ENCODE data around the gene ZEB2.

ZEB2 gene

DNA sequence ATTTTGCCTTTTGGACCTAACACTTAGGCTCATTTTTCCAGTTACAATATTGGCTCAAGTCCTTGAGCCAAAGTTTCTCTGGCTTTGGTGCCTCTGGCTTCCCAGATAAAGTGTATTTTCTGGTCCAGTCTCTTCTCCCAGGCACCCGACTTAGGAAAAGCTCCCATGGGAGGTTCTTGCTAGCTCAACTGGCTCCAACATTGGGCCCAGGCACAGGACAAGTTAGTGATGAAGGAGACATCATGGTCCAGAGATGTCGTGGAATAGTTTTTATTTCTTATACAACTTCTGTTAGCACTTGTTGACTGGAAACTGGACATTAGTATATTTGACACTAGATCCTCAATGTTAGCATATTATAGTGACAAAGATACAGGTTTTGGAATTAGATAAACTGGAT lies 8.2 kb upstream of the ZEB2 start:
- no peak for DNase-seq

DNA sequence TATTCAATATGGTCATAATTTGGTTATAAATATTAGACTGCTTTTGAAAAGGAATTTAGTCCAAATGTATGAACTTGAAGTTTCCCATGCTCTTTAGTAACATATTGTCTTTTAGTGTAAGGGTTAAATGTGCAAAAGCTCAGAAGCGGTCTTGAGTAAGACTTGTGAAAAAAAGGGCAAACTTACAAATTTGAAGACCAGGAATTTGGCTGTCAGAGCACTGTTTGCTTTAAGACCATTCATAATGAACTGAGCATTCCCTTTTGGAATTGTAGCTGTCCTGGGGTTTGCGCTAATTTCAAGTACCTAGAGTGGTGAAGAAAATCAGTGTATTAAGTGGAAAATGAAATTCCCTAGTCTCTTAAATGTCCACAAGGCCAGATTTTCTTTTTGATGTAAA lies 6.9 kb upstream of the ZEB2 start:
- DNase-seq, result no peak

DNA sequence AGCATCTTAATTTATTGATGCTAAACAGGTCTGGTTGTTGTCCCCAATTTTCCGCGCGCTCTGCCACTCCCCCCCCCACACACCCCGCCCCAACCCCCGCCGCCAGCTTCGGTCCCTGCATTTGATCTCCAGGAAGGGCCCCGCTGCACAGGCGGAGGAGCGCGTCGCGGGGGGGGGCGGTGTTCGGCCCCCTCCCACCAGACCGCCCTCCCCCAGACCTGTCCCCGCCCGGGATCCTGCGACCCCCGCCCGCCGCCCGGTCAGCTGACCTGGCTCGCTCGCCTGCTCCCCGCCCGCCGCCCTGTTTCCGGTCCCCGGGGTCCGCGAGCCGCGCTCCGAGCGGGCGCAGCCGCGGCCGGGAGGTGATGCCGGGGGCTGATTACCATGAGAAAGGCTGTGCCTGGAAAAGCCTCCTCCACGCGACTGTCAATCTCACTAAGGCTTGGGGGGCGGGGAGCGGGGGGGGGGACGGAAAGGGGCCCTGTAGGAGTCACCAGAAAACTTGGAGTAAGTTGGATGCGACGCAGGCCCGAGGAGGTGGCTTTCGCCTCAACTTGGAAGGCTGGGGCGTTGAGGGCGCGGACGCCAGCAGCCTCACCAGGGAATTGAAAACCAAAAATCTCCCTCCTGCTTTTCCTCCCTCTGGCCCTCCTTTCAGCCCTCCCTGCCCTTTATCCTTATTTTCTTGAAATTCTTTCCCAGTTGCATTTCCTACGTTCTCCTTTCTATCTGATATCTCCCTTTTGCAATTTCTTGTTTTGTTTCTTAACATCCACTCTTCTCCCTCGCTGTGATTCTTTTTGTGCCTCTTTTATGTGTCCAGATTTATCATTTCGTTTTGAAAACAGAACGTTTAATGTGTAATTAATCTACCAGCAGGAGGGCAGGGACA lies 4.4 kb upstream of the ZEB2 start:
- DNase-seq, result peak; percentile 54 to 86 (median 76)

DNA sequence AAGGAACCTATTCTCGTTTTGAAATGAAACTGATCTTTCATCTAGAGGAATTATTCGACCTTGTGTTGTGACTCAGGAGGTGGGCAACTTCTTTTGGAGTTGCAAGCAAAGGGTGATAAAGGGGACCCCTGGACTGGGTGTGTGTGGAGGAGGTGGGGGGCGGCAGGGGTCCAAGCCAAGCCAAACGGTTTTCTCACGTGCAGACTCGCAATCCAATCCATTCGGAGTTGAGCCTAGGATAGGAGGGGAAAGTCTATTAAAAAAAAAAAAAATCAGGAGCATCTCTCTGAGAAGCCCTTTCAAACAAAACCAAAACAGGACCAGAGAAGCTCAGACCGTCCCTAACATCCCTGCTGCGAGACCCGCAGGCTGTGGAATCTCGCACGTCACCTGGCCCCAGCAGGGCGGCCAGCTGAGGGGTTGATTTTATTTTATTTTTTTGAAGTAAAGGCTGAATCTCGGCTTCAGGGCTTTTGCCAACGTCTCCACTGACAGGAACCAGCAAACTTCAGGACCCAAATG lies 3.7 kb upstream of the ZEB2 start:
- no peak for DNase-seq

DNA sequence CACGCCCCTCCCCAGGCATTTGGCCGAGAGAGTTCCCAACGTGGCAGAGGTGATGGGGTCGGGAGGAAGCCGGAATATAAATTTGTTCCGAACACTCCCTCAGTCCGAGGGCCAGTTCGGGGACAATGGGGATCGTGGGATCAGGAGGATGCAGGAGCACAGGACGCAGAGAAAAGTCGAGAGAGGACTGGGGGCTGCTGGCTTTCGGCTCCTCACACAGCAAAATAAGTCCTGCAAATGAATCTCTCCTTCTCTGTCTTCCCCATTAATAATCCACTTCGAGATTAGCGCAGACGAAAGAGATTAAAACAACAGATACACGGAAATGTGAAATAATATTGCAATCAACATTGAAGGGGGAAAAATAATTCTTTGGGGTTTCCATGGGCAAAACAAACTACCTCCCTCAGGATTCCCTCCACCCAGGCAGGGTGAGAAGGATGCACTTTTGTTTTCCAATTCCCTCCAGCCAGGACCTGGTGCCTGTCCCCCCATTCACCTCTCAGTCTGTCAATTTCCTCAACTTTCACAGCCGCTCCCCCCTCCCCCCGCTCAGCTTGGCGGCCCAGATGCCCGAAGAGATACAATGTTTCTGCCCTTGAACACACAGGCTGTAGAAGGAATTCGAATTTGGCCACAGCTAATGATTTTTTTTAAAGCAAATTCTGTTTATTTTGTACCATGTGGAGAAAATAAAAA lies 3.1 kb upstream of the ZEB2 start:
- peak in 2 of 4 experiments; percentile 60 to 65 for DNase-seq

DNA sequence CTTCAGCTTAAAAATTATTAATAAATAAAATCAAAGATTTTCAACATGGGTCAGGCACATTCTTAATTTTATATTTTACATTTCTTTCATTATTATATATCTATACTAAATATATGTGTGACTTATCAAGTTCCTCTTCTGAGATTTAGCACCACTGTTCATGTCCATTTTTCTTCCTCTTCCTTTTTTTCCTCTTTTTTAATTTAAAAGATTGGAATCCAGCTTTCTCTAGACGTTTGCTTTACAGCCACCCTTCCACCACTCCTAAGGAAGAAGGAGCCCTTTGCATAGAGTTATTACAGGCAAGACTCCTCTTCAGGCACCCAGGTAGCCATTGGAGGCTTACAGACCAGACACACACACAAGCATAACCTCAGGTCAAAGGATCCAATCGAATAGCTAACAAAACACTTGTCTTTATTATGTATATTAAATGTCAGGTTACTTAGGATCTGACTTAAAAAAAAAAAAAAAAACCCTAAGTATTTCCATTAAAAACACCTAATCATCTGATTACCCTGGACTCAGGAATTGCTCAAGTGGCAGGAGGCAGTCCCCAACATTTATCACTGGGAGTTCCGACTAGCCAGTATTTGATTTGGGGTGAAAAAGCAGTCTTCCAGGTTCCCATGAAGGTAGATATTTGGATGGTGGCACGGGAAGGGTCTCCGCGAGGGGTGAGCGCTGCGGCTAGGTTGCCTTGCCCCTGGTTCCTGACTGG lies 2.4 kb upstream of the ZEB2 start:
- peak in 3 of 4 experiments; percentile 27 to 62 (median 52) for DNase-seq

DNA sequence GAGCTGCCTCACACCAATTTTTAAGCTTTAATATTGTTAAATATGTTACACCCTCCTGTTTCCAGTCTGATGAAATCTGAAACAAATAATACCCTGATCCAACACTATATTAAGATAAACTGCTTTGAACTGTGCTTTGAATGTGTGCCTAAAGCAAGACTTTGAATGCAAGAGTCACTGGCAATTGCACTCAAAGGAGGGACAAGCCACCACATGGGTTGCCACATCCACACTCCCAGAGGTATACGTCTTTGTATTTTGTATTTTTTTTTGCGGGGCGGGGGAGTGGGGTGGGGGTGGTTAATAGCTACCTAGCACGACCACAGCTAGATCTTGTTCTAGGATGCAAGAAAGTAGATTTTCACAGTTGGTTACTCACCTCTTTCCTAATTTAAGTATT lies 1.8 kb upstream of the ZEB2 start:
- DNase-seq, result peak in 3 of 4 experiments; percentile 36 to 63 (median 60)

DNA sequence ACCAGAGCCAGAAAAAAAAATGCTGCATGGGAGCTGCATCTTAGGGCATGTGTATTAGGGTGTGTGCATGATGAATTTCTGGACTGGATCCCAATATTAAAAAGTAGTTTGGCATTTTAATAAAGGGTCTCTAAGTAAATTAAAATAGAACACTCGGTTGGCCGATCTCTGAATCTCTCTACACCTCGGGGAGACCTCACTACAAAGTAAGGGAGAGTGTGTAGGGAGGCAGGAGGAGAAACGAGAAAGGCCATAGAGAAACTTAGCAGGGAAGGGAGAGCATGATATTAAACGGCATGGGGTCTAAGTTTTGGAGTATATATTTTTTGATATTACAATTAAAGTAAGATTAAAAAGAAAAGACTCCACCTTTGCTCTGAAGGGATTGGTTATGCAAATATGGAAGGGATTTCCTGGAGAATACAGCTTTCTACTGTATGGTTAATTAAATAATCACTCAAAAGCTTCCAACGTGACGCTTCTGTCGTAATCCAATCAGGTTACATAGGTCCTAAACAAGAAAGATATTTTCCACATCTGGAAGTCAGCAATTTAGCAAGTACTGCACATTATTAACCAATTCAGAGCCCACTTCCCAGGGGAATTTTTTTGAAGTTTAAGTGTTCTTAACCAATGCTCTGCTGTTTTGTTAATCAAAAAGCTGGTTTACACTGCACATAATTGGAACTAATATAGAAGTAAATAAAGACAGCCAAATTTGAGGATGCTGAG lies 1.0 kb upstream of the ZEB2 start:
- DNase-seq, result peak; percentile 52 to 91 (median 78)

DNA sequence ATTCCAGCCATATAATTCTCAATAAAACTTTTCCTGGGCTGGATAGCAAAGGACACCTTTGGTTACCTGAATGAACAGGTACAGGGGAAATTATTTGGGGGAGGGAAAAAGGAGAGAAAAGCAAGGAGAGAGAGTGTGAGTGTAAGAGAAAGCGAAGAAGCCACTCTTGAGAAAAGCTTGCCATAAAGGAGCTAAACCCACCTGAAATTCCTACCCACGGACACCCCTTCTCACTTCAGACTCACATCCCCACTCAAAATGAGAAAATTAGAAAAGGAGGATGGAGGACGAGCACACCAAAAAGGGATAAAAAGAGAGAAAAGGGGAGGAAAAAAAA lies 354 bp downstream of the ZEB2 start:
- no peak for DNase-seq

DNA sequence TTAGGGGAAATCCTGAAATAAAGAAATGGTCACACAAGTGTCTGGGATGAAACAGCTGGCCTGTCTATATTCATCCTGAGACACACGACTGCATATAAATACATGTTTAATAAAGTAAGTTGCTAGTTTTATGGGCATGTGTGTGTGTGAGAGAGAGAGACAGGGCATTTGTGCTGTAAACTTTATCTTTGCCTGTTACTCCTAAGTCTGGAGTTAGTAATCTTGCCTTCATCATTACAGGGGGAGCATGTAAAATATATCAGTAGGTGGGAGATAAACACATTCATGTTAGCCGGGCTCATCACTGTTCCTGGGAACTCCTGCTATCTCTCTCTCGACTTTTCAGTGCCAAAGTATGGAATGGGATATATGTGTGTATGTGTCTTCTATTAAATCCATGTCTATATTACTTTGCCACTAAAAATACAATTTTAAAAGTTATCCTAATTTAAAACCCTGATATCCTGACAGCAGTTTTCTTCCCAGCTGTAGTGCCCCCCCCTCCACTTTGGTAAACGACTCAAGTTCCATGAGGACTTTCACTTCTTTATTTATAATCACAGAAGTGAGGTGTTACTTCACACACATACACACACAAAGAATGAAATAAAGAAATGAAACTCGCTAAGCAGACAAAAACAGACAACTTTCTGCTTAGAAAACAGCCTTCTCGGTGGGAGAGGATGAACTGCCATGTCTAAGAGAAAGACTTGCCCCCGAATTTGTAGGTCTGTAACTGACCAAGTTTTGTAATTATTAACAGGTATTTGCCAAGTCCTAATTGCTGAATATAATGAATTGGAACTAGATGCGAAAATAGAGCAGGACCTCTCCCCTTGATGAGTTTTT lies 947 bp downstream of the ZEB2 start:
- peak; percentile 55 to 88 (median 74) for DNase-seq

DNA sequence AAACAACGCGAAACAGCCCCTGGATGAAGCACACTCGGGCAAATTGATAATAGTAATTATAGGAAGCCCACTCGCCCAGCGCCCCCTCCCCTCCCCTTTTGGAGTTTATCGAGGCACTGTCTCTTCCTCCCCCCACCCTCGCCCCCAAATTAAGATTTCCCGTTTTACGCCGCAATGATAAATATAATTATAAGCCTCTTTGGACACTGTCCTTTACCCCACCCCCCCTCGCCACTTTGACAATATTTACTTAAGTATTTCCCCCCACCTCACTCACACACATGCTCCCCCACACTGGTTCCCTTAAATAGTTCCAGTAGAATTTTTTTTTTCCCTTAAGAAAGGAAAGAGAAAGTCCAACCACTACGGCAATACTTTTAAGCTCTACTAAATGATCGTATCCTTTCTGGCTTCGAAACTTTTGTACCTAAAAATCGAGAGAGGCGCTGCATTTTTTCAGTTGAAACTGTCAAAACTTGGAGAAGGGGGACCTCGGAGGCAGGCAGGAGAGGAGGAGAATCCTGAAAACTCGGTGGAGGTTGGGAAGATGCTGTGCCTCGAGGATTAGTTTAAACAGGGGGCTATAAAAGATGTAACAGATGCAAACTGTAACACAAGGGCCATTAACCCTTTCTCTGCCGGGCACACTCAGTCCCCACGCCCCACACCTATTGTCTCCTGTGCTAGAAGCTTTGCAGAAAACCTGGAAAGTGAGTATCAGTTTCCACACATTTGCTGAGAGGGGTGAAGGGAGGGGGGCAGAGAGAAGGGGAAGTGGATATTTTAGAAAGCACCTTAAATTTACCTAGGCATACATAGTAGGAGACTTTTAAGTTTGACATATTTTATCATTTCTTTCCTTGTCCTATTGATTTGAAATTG lies 1.8 kb downstream of the ZEB2 start:
- peak; percentile 49 to 66 (median 53) for DNase-seq

DNA sequence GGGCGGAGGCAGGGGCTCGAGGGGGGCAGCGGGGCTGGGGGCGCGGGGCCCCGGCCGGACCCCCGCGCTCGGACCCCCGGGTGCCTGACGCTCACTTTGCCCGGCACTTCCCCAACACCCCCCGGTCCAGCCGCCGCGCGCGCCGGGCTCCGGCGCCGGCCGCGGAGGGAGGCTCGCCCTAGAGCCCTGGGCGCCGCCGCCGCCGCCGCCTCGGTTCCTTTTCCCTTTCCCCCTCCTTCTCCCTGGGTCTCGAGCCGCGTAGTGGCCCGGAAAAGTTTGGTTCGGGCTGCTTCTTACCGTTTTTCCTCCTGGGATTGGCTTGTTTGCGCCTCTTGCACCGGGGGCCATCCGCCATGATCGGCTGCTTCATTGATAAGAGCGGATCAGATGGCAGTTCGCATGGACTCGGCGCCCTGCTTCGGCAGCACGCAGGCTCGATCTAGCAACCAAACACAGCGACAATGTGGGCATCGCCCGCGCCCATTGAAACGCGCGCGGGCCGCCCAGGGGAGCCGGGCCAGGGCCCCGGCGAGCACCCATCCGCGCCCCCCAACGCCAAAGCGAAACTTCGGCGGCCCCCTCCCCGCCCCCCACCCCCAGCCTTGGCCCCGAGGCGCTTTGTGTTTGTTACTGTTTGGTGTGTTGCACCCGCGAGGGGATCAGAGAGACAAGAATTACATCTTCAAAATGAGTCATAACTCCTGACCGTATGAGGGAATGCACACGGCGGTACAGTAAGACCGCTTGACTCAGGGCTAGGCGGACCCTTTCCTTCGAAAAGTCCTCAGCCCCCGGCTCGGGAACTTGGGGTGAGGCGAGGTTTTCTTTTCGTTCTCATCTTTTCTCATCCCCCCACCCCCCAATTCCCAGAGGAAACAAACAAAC lies 2.7 kb downstream of the ZEB2 start:
- DNase-seq, result peak; percentile 83 to 94 (median 87)

DNA sequence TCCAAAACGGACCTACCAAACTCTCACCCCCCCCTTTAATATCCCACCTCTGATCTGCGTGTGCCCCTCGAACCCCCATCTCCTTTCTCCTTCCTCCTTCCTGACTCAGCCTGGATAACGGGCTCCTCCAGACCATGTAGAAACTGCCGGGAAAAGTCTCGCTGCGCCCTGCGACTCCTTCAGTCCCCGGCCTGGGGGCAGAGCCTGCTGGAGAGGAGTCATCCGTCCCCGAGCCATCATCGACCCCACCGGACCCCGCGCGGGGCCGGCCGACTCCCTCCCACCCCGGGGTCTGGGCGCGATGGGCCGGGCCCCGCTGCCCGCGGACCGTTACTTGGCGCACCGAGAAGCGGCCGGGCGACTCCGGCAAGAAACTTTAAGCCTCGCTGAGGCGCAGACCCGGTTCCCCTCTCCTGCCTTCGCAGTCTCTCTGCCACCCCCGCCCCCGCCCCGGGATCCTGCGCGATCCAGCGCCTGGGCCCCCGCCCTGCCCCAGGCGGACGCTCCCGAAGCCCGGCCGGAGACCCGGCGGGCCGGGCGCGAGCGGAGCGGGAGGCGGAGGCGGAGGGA lies 3.4 kb downstream of the ZEB2 start:
- DNase-seq, result peak; percentile 49 to 74 (median 64)

DNA sequence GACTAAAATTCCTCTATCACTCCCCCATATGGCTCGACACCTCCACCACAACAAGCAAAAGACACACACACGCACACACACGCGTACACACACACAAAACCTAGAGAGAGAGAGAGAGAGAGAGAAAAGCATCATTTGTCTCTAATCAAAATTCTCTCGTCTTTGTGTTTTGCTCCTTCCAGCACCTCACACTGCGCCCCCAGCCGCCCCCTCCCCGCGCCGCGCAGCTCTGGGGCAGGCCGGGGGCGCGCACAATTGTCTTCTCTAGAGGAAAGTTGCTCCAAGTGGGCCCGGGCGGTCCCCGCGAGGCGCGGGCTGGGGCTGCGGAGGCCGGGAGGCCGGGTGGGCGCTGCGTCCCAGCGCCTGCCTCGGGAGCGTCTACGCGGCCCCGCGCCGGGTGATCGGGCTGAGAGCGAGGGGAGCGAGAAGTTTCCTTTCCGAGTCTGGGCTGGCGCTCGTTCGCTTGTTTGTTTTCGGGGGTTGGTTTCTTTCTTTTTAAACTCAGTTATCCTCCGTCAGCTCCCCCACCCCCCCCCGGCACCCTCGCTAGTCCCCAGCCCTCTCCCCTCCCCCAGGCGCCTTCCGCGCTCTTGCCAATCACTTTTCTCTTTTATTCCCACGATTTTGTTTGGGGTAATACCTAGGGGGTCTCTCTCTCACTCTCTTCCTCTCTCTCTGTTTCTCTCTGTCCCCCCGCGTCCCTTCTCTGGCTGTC lies 4.1 kb downstream of the ZEB2 start:
- DNase-seq, result peak; percentile 60 to 78 (median 71)

DNA sequence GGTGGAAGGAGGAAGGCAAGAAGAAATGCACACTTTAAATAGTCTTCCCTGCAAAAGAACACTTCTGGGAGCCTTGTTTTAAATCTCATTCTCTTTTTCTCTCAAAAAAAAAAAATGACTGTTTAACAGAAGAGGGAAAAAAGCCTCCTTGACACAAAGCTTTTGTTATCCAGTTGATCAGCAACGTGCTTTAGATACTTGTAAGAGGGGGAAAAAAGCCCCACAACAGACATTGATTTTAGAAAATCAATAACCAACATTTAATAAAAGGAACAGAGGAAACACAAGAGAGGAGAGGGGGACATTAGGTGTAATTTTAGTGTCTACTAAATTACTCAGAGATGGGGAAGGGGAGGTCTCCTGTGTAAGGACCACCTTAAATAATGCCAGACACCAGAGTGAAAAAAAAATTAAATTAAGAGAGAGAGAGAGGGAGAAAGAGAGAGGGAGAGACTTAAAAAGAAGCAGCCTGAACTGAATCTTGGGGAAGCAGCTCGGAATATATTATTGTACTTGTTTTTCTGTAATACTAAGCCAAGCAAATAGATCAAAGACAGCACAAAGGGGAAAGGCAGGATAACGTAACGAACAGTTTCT lies 4.7 kb downstream of the ZEB2 start:
- DNase-seq, result no peak

DNA sequence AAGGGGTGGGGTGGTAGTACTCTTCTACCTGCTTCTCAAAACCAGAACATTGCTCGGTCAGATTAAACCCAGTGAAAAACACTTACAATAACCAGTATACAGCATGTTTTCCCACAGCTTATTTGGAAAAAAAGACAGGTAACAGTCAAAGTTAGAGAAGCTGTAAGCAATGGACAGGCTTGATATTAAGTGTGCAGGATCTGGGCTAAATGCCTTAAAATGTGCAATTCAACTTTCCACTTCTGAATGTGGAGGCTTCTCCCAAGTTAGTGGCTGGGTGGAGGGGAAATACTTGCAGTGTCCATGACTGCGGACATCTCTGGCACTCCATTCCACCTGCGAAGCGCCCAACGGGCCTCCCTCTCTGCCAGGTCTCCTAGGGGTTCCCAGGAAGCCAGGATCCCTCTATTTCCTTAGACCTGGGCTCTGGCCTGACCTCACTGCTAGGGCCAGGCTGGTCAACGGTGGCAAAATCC lies 5.3 kb downstream of the ZEB2 start:
- DNase-seq, result peak in 2 of 4 experiments; percentile 60 to 65

DNA sequence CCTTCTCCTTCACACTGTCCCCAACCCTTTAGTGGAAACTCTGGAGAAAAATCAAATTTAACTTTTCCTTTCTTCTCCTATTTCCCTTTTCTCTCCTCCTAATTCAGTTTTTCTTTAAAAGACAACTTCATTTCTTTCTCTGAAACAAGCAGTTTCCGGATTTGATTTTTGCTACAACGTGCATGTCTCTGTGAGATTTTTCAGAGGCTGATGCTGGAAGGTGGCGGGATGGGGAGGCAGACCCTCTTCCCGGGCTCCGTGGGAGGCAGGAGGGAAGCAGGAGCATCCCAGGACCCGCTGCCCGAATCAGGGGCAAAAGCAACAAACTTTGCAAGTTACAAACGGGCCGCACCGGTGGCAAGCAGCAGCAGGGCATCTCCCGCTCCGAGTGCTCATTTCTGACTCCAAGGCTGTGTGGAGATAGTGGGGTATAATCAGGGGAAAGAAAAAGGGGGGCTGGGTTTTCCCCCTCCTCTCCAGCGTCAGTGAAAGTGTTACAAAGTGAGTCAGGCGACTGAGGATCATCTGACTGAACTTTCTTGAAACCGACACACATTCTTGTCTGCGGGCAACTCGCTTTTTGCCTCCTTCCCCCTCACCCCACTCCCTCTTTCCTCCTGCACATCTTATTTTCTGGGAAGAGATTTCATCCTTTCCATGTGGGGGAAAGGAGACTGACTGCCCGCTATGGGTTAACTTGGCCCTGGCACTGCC lies 6.4 kb downstream of the ZEB2 start:
- DNase-seq, result peak; percentile 60 to 71 (median 66)
